HepG2 (cell line): ENCODE results near the gene GTF2A2. TPM values are rescaled to one million over a fixed set of nuclear protein-coding genes. Genes with fewer than 3 reads are reported as not detected.
"Not testable (repeated sequence)": the region's sequence is repeated elsewhere in the genome, so short reads cannot be mapped to it uniquely, and the experiment has no call there.

ENCODE experiments used
- ATAC-seq: fragments of 200-7000 bp; cut with Tn5 transposase; 3 replicates; pipeline ENCODE4 v1.9.1; 2020; ENCODE audit warnings: mild to moderate bottlenecking, moderate library complexity
- BruUV-seq: library from RNA; stranded (reverse); fragments of 400-500 nt; replicated peaks from 2 replicates; lab custom pipeline; 2021; lab: Mats Ljungman, UMichigan
- CTCF ChIA-PET: fragments of 300-600 bp; formaldehyde crosslinking; extraction: SDS; loops from one replicate; lab custom pipeline; 2021; ENCODE audit warnings: low total read pairs, inconsistent platforms, low intra/inter-chr PET ratio; lab: Yijun Ruan, JAX
- POLR2A ChIA-PET: fragments of 350-600 bp; sonication (Branson Sonifier 250); formaldehyde crosslinking; loops from one replicate; lab custom pipeline; 2020; ENCODE audit warnings: antibody characterized with exemption, inconsistent platforms; lab: Yijun Ruan, JAX
- DNase-seq: peaks from one replicate; pipeline ENCODE4 v3.0.0-alpha.2; 2015; ENCODE audit warnings: low spot score
- FAIRE-seq: peaks from 3 replicates; lab custom pipeline; 2011; peaks lifted over from hg19 to GRCh38; lab: Jason Lieb, UNC
- H2AFZ ChIP-seq: one replicate; pipeline ENCODE4 v1.6.1; 2011; ENCODE audit warnings: low read length, inconsistent platforms
- H3K27ac ChIP-seq: fragments of 300-600 bp; 3 replicates; pipeline ENCODE4 v1.8.0; 2011; ENCODE audit warnings: mixed run types, mild to moderate bottlenecking, mixed read lengths, low read length, inconsistent platforms; ENCODE audit not compliant: insufficient read depth; ENCODE audit errors: extremely low read length
- H3K27me3 ChIP-seq, 2 experiments: fragments of 200-600 bp in 1 of 2; 2 replicates in 1 of 2; 3 replicates in 1 of 2; pipeline versions ENCODE4 v1.6.0 to v1.8.0; 2011; ENCODE audit warnings: low read length in 2 of 2, mild to moderate bottlenecking in 2 of 2, moderate library complexity in 2 of 2, inconsistent platforms in 1 of 2; ENCODE audit not compliant: insufficient read depth in 2 of 2, control insufficient read depth in 1 of 2
- H3K36me3 ChIP-seq, 2 experiments: fragments of 200-600 bp in 1 of 2; replicated peaks in 1 of 2; 2 replicates in 1 of 2; 3 replicates in 1 of 2; pipeline versions ENCODE4 v1.5.1 to v1.8.0; 2011; ENCODE audit warnings: low read length in 2 of 2, inconsistent platforms in 1 of 2; ENCODE audit not compliant: insufficient read depth in 2 of 2, control insufficient read depth in 1 of 2
- H3K4me1 ChIP-seq: 2 replicates; pipeline ENCODE4 v1.5.1; 2012; ENCODE audit warnings: low read length, inconsistent platforms; ENCODE audit not compliant: insufficient read depth
- H3K4me2 ChIP-seq: 2 replicates; pipeline ENCODE4 v1.6.0; 2011; ENCODE audit warnings: low read depth, low read length, inconsistent platforms
- H3K4me3 ChIP-seq, 3 experiments: fragments of 200-600 bp in 1 of 3; sonication (generic), shearing (Covaris generic) in 1 of 3; replicated peaks in 1 of 3; 2 replicates each; pipeline ENCODE4 v1.5.1; 2011 to 2016; ENCODE audit warnings: low read length in 3 of 3, inconsistent platforms in 2 of 3, low read depth in 2 of 3, mild to moderate bottlenecking in 2 of 3, control low read depth in 1 of 3, mixed read lengths in 1 of 3; ENCODE audit not compliant: insufficient read depth in 1 of 3
- H3K79me2 ChIP-seq: one replicate; pipeline ENCODE4 v1.6.1; 2011; ENCODE audit warnings: low read length, inconsistent platforms; ENCODE audit not compliant: insufficient read depth
- H3K9ac ChIP-seq: 2 replicates; pipeline ENCODE4 v1.6.0; 2011; ENCODE audit warnings: mild to moderate bottlenecking, low read depth, low read length, inconsistent platforms; ENCODE audit not compliant: insufficient read depth
- H3K9me3 ChIP-seq: 2 replicates; pipeline ENCODE4 v1.5.1; 2012; ENCODE audit warnings: mild to moderate bottlenecking, low read length
- H4K20me1 ChIP-seq: 2 replicates; pipeline ENCODE4 v1.6.0; 2011; ENCODE audit warnings: inconsistent platforms, mild to moderate bottlenecking, low read length, moderate library complexity; ENCODE audit not compliant: insufficient read depth
- HOXA5 ChIP-seq: sonication (generic); formaldehyde crosslinking; IDR thresholded peaks from 2 replicates; pipeline ENCODE4 v1.4.0; 2020; ENCODE audit warnings: missing genetic modification reagents
- KLF12 ChIP-seq: sonication (generic); formaldehyde crosslinking; IDR thresholded peaks from 2 replicates; pipeline ENCODE4 v1.4.0; 2020; ENCODE audit warnings: missing genetic modification reagents, borderline replicate concordance
- MAFF ChIP-seq: IDR thresholded peaks from 2 replicates; pipeline ENCODE4 v1.6.1; 2011; ENCODE audit warnings: low read depth, low read length, improper control_type of control experiment
- NR2F6 ChIP-seq, 2 experiments: IDR thresholded peaks; 2 replicates each; pipeline ENCODE4 v1.6.1; 2016; ENCODE audit warnings: antibody characterized with exemption in 1 of 2, mild to moderate bottlenecking in 1 of 2
- ZFYVE20 ChIP-seq: sonication (generic); formaldehyde crosslinking; IDR thresholded peaks from 2 replicates; pipeline ENCODE4 v1.8.0; 2023; ENCODE audit warnings: low read depth, mild to moderate bottlenecking, moderate library complexity, missing genetic modification reagents, borderline replicate concordance
- WGBS: methylation state at CpG from one replicate; pipeline ENCODE4 v1.1.6; 2017; ENCODE audit warnings: low lambda C conversion rate; 5-methylcytosine and 5-hydroxymethylcytosine counted together
- in situ Hi-C: cut with HindIII; loops from 2 replicates; pipeline ENCODE4 v1.10.0; 2017; ENCODE audit warnings: low pct_unique_long_range_greater_than_20kb; ENCODE audit not compliant: extremely low pct_ligation_motif_present
- intact Hi-C: fragments of 100-400 bp; cut with micrococcal nuclease; formaldehyde crosslinking; loops from one replicate; pipeline ENCODE4 v1.10.0; 2022; ENCODE audit not compliant: unreplicated experiment
- polyA plus RNA-seq, 8 experiments: library from polyadenylated mRNA; depleted of rRNA in 3 of 8; stranded (reverse) in 7 of 8; unstranded in 1 of 8; fragments of >200 nt; fragmentation: Illumina TruSeq in 4 of 8; extraction: Trizol in 4 of 8; gene quantifications; 2 replicates each; pipeline versions ENCODE4 v1.2.1 to v1.2.3, GENCODE V29; 2011 to 2016; ENCODE audit warnings: low read depth in 4 of 8, missing spikeins in 1 of 8, mixed read lengths in 1 of 8; ENCODE audit not compliant: insufficient read depth in 1 of 8
- total RNA-seq, 5 experiments: library from RNA; depleted of rRNA; stranded (reverse); fragments of >200 nt; fragmentation: Illumina TruSeq; extraction: Trizol; gene quantifications; 2 replicates each; pipeline ENCODE4 v1.2.3, GENCODE V29; 2016; ENCODE audit warnings: low read depth in 1 of 5
- TF ChIP-seq, protein P1 (sequence below): sonication (generic); formaldehyde crosslinking; conservative IDR thresholded peaks from 2 replicates; pipeline ENCODE4 v1.5.0; 2020; ENCODE audit warnings: missing genetic modification reagents
- TF ChIP-seq, protein P2 (sequence below): sonication (generic); formaldehyde crosslinking; IDR thresholded peaks from 2 replicates; pipeline ENCODE4 v1.5.0; 2020; ENCODE audit warnings: mild to moderate bottlenecking, missing genetic modification reagents

GTF2A2 gene
- total and polyA plus RNA-seq, 2 of the 13 experiments (the other 11 are each of a cell fraction or from before 2014, with no cell fraction given) = 24.4 to 106 TPM

DNA sequence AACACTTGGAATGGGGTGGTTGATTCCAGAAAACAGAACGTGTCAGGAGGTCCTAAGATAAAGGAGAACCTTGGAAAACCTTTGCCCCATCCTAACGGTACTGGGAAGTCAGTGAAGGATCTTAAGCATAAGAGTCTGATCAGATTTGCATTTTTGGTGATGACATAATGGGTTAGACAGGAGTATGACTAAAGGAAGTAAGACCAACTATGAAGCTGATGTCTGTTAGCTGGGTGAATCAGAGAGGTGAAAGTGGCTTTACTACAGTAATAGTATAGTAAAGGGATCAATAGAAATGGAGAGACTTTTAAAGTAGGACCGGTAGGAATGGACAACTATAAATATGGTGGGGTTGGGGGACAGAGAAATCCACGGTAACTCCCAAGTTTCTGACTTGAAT lies 12.6 kb downstream of the GTF2A2 start:
- no peak overlapping the region for H3K4me3 ChIP-seq
- intact Hi-C loops = no loop called here
- in situ Hi-C loops = no loop called here
- peaks cover 3 to 43% of the 10 kb centered on the region in 2 experiments; a peak in 3 of 5 replicates for H3K36me3 ChIP-seq
- TF ChIP-seq MAFF (no peak), ZFYVE20 (CRISPR knock-in tag) (no peak), KLF12 (CRISPR knock-in tag) (no peak), HOXA5 (CRISPR knock-in tag) (no peak)
- H3K9ac ChIP-seq = no peak overlapping the region
- H3K27me3 ChIP-seq = no peaks in the 10 kb centered on the region
- ChIA-PET CTCF (no interaction called here), POLR2A (no interaction called here)
- H3K9me3 ChIP-seq = no peaks in the 10 kb centered on the region
- no peaks in the 10 kb centered on the region for H3K79me2 ChIP-seq
- H2AFZ ChIP-seq = no peak overlapping the region
- FAIRE-seq = no peak
- ATAC-seq = no peak
- no peaks in the 10 kb centered on the region; the same call in 1 of the 2 replicates for H4K20me1 ChIP-seq
- BruUV-seq = no TSS peak
- WGBS = 95% methylated on average over 4 of the region's 4 CpGs
- H3K27ac ChIP-seq = no peak overlapping the region
- H3K4me2 ChIP-seq = no peak overlapping the region
- no peaks in the 10 kb centered on the region for H3K4me1 ChIP-seq
- DNase-seq = no peak

DNA sequence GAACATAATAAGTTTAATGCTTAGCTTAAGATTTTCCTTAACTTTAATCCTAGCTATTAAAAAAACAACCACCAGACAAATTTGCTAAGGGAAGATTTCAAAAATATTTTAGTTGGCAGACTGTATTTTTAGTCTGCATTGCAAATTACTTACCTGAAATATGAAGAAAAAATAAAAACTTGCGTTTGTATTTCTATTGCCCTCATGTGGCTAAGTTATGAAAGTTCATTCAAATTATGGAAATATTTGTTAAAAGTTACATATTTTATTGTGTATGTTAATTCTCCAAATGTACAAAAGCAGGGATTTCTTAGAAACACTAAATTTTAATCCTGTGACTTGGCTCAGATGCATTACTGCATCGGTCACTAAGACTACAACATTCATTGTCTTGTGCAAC lies 15.0 kb downstream of the GTF2A2 start:
- H3K27ac ChIP-seq = no peak overlapping the region
- 98% methylated on average over 2 of the region's 2 CpGs for WGBS
- no peak for ATAC-seq
- intact Hi-C loops (no loop called here), in situ Hi-C loops (no loop called here)
- no peak for DNase-seq
- H3K79me2 ChIP-seq = no peaks in the 10 kb centered on the region
- H4K20me1 ChIP-seq = no peaks in the 10 kb centered on the region; the same call in 1 of the 2 replicates
- no peaks in the 10 kb centered on the region for H3K9me3 ChIP-seq
- no peak for FAIRE-seq
- ChIA-PET CTCF (no interaction called here), POLR2A (no interaction called here)
- H3K4me1 ChIP-seq = no peaks in the 10 kb centered on the region
- H2AFZ ChIP-seq = no peak overlapping the region
- H3K9ac ChIP-seq = no peak overlapping the region
- H3K4me2 ChIP-seq = no peak overlapping the region
- peaks cover 3 to 38% of the 10 kb centered on the region in 2 experiments for H3K36me3 ChIP-seq
- H3K4me3 ChIP-seq = no peak overlapping the region
- no TSS peak for BruUV-seq
- H3K27me3 ChIP-seq = no peaks in the 10 kb centered on the region
- TF ChIP-seq, protein P1, sequence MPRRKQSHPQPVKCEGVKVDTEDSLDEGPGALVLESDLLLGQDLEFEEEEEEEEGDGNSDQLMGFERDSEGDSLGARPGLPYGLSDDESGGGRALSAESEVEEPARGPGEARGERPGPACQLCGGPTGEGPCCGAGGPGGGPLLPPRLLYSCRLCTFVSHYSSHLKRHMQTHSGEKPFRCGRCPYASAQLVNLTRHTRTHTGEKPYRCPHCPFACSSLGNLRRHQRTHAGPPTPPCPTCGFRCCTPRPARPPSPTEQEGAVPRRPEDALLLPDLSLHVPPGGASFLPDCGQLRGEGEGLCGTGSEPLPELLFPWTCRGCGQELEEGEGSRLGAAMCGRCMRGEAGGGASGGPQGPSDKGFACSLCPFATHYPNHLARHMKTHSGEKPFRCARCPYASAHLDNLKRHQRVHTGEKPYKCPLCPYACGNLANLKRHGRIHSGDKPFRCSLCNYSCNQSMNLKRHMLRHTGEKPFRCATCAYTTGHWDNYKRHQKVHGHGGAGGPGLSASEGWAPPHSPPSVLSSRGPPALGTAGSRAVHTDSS (CRISPR knock-in tag) = no peak
- TF ChIP-seq, protein P2, sequence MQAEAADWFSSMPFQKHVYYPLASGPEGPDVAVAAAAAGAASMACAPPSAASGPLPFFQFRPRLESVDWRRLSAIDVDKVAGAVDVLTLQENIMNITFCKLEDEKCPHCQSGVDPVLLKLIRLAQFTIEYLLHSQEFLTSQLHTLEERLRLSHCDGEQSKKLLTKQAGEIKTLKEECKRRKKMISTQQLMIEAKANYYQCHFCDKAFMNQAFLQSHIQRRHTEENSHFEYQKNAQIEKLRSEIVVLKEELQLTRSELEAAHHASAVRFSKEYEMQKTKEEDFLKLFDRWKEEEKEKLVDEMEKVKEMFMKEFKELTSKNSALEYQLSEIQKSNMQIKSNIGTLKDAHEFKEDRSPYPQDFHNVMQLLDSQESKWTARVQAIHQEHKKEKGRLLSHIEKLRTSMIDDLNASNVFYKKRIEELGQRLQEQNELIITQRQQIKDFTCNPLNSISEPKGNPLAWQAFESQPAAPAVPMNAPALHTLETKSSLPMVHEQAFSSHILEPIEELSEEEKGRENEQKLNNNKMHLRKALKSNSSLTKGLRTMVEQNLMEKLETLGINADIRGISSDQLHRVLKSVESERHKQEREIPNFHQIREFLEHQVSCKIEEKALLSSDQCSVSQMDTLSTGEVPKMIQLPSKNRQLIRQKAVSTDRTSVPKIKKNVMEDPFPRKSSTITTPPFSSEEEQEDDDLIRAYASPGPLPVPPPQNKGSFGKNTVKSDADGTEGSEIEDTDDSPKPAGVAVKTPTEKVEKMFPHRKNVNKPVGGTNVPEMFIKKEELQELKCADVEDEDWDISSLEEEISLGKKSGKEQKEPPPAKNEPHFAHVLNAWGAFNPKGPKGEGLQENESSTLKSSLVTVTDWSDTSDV (CRISPR knock-in tag) = no peak
- no peak for TF ChIP-seq NR2F6 (IDR thresholded peaks at IDR 0.05)
- no peak for TF ChIP-seq NR2F6 (CRISPR knock-in tag; IDR thresholded peaks at IDR 0.05)

DNA sequence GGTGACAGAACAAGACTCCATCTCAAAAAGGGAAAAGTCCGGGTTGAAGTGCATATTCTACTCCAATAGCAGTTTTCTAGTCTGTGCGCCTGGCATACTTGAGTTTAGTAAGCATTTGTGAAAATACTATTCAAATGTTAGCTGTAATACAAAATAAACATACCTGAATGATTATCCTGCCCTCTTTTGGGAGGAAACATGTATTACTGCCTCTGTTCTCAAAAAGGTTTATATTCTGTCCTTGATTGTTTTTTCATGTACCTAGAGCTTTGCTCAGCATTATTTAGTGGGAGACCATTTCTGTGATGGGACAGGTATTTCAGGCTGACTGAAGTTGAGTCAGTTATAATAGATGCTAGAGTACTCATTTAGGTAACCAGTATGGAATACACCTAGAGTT lies 19.8 kb downstream of the GTF2A2 start:
- CTCF ChIA-PET = interaction anchor here (1.3 kb wide), 1 partner anchor 105 kb away, joined by 3 read pairs; no protein-coding TSS in a partner anchor
- POLR2A ChIA-PET, H3K27ac ChIP-seq, H3K9ac ChIP-seq, H3K9me3 ChIP-seq, H3K4me2 ChIP-seq, H3K27me3 ChIP-seq, intact Hi-C loops, ATAC-seq, H3K4me1 ChIP-seq, DNase-seq, BruUV-seq, H3K79me2 ChIP-seq, in situ Hi-C loops, H4K20me1 ChIP-seq, H3K4me3 ChIP-seq, H2AFZ ChIP-seq: not testable (repeated sequence)
- WGBS = 100% methylated on average over 2 of the region's 2 CpGs
- peaks cover 1 to 14% of the 10 kb centered on the region in 2 experiments for H3K36me3 ChIP-seq
- peak; percentile 12 for FAIRE-seq
